Stimulated activated CD4-positive, alpha-beta T cell treated with anti-CD3 and anti-CD28 coated beads, Interleukin-4, amount 100 ng/mL, for 1 hour (primary cell): Measurements from ENCODE around the gene HOXD11.

Experiments
- DNase-seq: peaks from one replicate; pipeline ENCODE4 v3.0.0-alpha.2; 2020

HOXD11 gene

DNA sequence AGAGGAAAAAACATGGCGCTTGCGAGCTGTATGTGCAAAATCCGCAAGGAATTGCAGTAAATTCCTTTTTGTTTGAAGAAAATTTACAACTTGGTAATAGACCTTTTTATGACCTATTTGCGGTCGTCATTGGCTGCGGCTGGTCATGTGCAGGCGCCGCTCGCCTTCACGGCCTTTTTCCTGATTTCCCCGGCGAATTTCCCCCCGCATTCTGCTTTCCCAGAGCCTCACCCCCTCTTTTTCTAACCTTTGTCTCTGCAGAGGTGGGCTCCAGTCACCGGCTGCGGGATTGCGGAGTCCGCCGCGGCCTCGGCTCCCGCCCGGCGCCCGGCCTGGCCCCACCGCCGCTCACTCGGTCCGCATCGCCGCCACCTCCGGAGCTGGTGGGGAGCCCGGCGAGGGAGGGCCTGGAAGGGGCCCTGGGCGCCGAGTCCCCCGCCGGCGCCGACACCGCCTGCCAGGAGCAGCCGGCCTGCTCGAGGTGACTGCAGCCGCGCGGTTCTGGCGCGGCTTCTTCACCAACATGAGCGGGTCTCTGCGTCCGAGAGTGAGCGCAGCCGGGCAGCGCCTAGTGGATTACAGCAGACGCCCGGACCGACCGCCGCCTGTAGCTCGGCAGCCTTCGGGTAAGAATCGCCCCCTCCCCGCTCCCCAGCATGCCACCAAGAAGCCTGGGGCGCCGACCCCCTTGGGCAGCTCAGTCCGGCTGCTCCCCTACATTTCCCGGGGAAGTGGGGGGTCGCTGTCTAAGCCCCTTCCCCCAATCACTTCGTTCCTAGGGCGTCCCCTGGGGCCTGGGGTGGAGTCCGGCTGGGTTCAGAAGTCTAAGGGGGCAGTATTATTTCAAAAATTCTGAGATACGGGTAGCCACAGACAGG is 29.5 kb downstream of the HOXD11 start:
- DNase-seq = no peak

DNA sequence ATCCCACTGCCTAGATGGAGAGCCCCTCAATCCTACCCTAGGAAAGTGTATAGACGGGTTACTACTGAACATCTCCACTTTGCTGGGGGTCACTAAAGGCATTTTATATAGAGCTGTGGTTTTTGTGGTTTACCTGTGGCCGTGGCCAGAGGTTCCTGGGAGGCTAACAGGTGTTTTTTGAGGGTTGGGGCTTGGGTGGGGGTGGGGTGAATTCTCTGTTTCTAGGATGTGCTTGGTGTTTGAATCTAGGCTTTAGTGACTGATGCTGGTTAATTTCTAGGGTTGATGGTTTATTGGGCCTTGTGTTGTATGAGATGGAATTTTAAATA is 30.1 kb downstream of the HOXD11 start:
- DNase-seq = no peak

DNA sequence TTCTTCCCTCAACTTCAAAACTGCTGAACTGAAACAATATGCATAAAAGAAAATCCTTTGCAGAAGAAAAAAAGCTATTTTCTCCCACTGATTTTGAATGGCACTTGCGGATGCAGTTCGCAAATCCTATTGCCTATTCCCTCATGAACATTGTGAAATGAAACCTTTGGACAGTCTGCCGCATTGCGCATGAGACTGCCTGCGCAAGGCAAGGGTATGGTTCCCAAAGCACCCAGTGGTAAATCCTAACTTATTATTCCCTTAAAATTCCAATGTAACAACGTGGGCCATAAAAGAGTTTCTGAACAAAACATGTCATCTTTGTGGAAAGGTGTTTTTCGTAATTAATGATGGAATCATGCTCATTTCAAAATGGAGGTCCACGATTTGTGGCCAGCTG is 30.8 kb downstream of the HOXD11 start:
- DNase-seq = no peak

DNA sequence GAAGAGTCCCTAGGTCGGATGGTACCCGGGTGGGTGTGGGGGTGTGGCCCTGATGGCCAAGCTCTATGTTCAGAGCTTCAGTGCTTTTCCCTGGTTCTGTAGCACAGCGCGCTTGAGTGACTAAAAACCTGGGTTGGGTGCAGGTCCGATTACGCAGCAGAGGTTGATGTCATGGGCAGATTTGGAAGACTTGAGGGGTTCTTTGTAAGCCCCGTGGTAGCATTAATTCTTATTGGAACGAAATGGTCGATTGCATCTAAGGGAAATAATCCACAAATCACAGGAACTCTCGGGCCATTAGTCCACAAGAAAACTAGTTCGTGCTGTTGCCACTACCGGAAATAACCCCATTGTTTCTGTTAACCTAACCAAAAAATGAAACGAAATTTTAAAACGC is 31.4 kb downstream of the HOXD11 start:
- DNase-seq = no peak

DNA sequence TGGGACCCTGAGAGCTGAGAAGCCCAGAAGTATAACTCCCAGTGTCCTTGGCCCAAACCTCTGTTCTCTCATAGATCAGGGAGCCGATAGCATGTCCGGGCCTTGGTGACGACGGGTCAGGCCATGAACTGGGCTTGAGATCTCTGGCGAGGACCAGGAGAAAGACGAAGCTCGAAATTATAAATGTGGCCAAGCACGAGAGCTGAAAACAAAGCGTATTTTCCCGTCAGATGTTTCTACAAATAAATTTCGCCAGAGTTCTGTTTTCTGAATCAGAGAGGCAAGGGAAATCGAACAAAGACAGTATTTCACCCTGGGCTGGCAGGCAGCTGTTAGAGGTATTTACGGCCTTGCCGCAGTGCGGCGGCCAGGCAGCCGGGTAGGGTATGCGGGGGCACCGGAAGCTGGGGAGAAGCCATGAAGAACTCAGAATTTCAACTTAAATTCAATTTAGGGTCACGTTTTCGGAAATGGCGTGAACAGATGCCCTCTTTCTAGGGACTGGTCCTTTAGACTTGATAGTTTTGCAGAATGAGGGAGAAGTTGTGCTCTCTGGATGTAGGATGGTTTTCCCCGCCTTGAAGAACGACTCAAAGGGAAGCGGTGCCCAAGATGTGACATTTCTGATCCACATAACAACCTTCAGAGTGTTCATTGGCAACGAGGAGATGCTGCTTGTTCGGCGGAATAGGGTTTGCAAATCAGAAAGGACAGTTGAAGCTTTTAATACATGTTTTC is 32.0 kb downstream of the HOXD11 start:
- no peak for DNase-seq

DNA sequence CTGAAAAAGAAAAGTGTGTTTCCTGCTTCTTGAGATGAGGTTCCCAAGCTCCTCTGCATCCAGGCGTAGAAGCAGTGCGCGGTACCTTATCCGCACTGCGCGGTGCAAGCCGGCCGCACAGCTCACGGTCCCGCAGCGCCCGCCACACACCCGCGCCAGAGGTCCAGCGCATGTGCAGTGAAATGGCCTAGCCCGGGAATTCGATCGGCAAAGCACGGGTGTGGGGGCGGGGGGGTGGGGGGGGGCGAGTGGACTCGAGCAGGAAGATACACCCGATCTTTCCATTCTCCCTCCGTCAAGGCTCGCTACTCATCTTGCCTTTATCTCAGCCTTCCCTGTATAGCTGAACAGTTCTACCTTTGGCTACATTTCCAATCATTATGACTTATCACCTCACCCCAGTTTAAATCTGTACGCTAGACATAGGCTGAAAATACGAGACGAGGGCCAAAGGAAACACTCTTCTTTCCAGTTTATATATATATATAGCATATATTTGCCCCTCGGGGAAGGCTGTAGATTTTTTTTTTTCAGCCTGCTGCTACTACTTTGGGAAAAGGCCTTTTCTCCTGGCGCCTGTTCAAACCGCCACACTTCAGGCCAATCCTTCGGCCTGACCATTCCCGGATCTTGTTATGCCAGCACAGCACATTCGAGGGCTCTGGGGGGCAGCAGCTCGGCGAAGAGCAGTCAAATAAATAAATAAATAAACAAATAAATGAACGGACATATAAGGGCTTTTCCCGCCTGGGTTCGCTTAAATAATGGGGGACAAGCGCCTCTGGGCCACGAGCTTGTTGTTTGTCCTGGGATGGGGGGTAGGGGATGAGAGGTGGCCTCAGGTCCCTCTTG is 32.8 kb downstream of the HOXD11 start:
- no peak for DNase-seq

DNA sequence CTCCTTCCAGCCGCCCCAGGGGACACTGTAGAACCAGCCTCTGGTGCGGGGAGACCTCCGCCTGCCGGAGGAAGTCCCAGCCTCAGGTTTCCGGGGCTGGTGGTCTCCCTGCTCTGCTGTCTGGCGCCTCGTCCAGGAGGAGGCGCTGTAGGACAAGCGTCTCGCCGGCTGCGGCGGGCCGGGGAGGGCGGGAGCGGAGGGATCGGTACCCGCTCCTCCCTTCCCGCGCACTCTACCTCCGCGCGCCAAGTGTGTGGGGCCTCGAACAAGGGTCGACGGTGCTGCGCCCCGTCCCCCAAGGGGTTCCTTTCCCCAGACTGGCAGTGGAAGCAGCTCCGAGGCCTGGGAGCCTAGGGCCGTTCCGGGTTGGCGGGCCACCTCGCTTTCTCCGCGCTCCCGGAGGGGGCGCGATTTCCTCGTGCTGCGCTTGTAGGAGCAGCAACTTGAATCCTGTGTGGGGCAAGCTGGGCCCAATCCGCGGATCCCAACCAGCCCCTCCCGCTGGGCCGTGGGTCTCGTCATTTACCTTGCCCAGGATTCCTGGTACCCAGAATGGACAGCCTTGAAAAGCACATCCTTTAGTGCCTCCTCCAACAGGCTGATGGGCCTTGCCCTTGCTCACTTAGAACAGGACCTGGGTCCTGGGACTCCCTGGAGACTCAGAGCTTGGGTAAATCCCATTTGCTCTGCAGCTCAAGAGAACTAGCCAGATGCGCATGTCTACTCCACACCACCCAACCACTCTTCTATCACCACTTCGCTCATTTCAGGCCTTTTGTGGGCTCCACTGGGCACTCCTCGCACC is 33.6 kb downstream of the HOXD11 start:
- DNase-seq = peak; percentile 66

DNA sequence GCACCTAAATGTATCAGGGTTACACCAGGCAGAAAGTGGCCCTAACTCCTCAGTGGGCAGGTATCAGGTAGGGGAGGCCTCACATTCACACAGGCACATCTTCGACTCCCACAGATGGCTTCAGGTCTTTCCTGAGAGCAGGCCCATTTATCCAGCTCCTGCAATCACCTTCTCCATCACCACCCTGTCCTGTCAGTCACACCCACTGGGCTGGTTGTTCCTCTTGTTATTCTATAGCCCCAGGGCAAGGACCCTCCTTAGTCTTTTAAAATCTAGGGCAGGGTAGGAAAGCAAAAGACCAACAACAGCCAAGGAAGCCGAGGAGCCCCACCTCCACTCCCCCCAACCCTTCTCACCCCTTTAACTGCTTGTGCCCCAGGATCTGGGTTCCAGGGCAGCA is 35.2 kb downstream of the HOXD11 start:
- no peak for DNase-seq

DNA sequence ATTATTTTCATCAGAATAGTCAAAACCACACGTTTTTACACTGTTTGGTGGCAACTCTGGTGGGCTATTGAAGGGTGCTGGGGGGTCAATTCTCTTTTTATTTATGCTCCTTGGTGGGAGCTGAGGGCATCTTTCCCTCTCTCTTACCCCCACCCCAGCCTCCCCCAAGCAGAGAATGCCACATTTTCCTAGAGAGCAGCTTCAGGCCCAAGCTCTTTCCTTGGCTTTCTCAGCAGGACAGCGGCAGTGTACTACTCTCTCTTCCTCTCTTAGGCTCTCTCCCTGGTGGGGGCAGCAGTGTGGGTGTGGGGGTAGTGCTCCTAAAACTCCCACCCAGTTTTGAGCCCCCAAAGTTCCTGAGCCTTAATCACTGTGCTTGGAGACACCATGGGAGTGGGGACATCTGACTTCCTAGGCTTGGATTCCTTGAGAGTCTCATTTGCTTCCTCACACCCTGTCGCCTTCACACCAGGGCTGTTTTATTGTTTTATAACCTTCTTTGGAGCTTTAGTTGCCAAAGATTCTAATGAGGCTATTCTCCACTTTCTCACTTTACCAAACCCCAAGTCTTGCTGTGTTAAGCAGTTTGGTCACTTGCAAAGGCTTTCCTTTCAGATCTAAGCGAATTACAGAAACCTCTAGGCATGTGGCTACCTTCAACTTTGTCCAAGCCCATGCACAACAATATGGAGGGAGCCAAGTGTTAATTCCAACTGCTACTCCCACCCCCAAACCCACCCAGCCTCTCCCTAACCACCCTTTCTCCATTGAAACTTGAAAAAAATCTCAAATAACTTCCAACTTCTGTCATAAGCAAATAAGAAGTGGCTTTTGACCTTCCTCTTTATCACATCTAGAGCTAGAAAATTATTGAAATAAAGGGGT is 38.2 kb downstream of the HOXD11 start:
- no peak for DNase-seq

DNA sequence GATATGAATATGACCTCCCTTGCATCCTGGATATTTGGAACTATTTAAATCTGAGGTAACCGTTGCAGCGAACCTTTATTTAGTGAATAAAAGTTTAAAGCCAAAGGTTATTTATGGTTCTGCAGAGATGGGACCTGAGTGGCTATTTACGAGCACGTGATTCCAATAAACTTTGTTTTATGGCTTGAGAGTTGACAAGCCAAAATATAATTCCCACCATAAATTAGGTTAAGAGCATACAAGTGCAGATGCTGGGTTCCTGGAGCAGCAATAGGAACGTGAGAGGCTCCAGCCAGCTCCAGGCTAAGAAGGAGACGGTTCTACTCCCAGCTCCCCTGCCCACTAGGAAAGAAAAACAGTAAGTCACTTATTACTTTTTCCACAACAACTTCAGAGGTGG is 39.0 kb downstream of the HOXD11 start:
- no peak for DNase-seq

DNA sequence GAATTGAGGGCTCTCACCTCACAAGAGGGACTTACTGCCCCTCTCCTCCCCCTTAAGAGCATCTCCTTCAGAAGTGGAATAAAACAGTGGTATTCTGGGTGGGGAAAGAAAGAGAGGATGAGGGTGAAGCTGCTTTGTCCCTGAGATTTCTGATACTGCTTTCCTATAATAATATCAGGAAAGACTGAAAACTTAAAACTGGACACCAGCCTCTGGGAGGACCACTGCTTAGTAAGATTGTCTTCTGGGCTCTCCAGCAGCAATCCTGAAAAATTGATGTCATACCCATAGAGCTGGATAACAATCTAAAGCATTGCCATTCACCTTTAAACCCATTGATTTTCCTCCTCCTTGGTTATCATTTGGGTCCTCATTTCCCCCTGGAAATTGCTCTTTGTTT is 39.6 kb downstream of the HOXD11 start:
- no peak for DNase-seq

DNA sequence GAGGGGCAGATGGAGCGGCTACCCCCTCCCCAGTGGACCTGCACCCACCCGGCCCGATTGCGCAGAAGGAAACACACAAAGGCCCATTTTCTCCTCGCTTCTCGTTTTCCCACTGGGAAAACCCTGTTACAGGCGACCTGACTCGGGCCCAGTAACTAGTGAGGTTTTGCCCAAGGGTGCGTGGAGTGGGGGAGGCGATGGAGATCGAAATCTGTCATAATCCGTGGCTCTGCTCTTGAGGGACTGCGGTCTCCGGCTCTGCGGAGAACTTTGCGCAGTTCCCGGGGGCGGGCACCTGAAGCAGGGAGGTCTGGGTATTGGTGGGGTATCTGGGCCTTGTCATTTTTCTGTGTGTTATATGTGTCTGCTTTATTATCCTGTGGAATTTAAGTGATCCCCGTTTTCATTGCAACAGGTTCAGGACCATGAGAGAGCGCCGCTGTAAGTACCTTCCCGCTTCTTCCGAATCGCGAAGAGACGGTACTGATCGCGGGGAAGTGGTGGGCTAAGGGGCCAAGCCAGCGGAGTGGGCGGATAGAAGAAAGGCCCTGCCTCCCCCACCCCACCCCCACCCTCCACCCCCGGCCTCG is 40.2 kb downstream of the HOXD11 start:
- DNase-seq = no peak

DNA sequence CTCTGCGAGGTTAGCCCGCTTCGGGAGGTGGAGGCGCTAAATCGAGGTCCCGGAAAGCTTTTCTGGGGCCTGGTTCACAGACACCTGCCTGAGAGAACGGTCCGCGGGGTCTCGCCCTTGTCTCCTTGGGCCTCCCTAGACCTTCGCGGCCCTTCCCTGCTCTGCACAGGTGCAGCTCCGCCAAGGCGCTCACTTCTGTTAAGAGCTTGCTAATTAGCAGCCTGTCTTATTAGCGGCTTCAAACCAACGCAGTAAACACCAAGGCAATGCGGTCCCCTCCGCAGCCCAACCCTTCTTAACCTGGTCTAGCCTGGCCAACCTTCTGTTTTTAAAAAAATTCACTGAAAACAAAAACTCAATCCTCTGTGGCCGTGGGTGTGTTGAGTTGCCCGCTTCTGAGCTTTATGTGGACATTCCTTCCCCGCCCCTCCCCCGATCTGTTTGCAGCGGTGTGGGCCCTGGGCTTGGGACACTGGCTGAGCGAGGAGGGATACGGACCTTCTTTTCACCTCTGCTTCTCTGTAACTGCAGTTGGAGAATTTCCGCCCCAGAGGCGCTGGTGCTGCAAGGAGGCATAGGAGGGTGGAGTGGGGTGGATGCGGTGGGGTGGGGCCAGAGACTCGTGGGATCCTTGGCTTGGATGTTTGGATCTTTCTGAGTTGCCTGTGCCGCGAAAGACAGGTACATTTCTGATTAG is 40.9 kb downstream of the HOXD11 start:
- DNase-seq = no peak

DNA sequence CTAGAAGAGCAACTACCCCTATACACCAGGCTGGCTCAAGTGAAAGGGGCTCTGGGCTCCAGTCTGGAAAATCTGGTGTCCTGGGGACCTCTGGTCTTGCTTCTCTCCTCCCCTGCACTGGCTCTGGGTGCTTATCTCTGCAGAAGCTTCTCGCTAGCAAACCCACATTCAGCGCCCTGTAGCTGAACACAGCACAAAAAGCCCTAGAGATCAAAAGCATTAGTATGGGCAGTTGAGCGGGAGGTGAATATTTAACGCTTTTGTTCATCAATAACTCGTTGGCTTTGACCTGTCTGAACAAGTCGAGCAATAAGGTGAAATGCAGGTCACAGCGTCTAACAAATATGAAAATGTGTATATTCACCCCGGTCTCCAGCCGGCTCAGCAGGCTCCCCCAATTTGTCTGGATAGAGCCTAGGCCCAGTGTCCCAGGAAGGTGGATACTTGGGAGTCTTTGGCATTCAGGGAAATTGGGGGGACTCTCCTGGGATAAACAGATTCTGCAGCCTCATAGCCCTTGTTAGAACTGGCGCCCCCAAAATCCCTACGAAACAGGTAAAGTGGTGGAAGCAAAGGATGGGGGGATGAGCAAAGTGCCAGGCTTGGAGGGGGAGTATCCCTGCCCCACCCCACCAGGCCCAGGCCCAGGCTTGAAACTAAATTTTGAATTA is 41.8 kb downstream of the HOXD11 start:
- no peak for DNase-seq

DNA sequence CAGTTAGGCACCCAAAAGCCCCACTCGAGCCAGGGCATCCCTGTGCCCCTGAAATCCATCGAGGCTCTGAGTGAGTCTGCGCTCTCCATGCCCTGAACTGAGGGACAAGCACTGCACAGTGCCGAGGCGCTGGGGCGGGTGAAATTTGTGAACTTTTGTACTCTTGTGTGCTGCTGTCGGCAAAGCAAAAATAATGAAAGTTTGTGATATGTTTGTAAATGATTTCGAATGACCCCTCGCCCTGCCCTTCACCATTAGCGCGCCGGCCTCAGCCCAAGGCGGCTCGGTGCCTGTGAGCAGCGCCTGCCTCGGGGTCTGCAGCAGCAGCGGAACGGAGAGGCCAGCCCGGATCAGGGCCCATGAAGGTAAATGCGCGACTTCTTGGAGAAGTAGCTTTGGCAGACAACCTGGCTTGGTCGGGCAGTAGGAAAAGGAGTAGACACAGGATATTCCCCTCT is 42.4 kb downstream of the HOXD11 start:
- DNase-seq = no peak

DNA sequence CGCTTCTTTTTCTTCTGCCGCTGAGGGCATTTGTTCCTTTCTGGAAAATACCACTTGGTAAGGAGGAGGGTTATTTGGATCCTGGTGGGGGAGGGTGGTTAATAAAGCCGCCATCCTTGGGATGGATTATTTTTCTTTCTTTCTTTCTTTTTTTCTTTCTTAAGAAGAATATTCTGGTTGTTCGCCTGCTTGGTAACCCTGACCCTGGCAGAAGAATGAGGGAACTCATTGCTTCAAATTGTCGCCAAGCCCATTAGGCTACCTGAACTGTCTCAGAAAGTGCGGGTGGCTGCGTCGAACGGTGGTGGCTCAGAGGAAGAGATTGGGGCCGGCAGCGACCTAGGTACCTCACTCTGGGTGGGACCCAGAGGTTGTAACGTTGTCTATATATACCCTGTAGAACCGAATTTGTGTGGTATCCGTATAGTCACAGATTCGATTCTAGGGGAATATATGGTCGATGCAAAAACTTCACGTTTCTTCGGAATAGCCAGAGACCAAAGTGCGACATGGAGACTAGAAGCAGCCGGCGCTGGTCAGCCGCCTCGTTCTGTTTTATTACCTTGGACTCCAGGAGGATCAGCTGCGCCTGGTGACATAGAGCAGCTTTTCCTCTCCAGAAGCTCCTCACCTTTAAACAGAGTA is 43.0 kb downstream of the HOXD11 start:
- no peak for DNase-seq

DNA sequence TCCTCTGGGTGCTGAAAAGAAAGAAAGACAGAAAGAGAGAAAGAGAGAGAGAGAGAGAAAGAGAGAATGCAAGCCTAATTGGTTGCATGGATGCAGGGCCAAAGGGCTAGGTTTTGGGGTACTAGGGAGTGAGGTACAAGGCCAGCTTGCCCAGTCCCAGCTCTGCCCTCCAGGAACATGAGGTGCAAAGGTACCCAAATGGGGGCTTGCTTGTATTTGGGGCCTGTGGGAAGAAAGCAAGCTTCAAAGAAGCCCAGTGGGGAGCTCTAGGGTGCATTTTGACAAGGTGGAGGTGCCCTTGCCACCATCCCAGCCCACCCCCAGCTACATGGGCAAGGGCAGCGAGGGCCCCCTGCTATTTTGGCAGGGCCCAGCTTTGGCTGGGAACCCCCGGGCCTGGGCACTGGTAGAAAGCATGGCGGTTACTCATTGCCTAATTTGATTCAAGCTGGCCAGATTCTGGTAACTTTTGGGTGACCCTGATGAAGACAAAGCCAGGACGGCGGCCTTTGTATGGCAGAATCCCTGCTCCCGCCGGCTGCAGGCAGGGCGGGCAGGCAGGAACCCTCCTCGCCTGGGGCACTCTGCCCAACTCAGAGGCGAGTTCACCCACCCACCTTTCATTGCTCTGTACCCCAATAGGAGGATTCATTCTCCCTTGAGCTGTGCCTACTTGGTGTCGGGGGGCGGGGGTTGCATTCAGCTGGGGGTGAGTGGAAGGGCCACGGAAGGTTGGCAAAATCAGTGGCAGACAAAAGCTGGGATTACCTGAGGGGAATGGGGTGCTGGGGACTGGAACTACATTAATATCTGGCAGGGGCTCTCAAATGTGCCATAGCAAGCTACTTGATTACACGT is 43.7 kb downstream of the HOXD11 start:
- DNase-seq = no peak
